HG03565 (cell line): ENCODE measurements around the gene NIN.

Experiments used
- ATAC-seq: cut with Tn5 transposase; IDR thresholded peaks from one replicate; pipeline ENCODE4 v1.9.1; 2021; ENCODE audit warnings: mild to moderate bottlenecking, moderate library complexity; ENCODE audit not compliant: unreplicated experiment

NIN gene

DNA sequence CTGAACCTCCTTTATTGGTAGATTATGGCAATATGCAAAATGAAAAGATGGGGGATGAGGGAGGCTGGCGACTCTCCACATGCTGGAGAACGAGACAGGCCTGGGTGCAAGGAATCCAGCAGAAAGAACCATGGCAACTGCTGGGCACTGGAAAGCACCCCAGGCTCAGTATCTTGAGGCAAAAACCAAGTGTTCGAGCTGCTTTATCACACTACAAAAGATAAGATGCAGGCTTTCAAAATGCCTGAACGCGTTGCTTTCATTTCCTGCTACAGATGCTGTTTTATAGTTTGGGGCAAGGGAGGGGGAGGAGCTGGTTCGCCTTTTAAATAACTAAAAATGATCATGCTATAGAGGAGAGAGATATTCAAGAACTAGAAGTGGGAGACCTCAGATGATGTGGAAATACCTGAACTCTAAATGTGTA is 38.9 kb downstream of the NIN start:
- ATAC-seq, result no peak

DNA sequence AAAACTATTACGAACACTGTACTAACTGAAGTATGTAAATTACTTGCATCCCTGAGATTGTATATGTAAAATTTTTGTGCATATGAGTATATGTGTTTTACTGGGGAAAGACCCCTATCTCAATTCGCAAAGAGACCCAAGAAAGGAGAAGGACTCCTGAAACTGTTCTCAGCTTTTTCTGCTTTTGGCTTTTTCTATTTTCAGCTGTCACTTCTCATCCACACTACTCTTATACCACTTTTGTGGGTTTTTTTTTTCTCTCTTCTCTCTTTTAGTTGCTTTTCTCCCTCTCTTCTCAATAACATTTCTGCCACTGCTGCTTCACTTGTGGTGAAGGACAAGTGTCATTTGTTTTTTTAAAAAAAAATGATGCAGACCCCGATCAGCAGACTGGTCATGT is 39.8 kb downstream of the NIN start:
- ATAC-seq, result peak; percentile 23

DNA sequence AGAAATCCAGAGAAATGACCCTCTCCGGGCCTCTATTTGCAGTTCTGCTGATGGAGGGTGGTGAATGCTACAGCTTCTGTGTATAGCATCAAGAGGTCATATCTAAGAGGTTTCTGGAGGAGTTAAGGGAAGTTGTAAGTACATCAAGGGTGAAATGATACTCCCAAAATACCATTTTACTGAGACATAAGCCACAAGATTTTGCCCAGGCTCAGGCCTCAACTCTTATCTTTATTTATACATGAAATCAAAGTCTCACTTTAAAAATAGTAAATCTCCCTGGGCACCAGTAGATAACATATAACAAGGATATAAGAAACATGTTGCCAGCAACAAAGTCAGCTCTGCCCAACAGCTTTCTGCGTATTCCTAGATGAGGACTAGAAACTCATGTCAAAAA is 40.4 kb downstream of the NIN start:
- no peak for ATAC-seq

GRCh38 chr14:50786751-50787464 is 44.1 kb downstream of the NIN start:
- no peak for ATAC-seq

- ATAC-seq, result no peak
Observed at GRCh38 chr14:50785457-50786063, 45.4 kb downstream of the NIN start.

GRCh38 chr14:50784683-50785456 is 46.1 kb downstream of the NIN start:
- ATAC-seq, result no peak

GRCh38 chr14:50783563-50783962 is 47.4 kb downstream of the NIN start:
- ATAC-seq, result no peak

- no peak for ATAC-seq
Observed at GRCh38 chr14:50780393-50780792, 50.6 kb downstream of the NIN start.

DNA sequence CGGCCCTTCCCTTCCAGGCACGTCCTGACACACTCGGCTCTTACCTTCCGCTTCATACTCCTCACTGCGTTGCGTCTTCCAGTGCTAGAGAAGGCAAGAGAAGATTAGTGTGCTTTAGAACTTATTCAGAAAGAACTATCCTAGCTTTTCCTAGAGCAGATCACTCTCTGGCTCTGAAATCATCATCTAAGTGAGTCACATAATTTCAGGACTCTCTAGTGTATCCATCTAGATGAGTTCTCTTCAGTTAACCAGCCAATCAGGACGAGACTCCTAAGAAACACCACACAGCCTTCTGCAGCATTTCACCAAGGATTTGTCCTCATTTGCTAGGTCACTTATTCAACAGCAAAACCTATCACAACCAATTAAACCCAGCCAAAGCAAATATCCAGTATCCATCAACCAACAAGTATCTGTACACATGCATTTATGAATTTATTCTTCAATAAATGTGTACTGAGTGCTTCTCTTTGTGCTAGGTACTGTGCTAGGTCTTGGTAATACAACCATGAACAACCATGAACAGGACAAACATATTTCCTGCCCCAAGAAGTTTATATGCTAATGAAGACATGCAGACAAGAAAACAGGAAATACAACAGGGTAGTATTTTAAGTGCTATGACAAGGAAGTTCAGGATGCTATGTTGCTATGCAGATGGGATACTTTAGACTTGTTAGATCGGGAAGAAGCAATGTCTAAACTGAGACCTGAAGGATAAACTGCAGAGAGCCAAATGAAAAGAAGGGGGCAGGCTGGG is 52.1 kb downstream of the NIN start:
- ATAC-seq, result no peak

DNA sequence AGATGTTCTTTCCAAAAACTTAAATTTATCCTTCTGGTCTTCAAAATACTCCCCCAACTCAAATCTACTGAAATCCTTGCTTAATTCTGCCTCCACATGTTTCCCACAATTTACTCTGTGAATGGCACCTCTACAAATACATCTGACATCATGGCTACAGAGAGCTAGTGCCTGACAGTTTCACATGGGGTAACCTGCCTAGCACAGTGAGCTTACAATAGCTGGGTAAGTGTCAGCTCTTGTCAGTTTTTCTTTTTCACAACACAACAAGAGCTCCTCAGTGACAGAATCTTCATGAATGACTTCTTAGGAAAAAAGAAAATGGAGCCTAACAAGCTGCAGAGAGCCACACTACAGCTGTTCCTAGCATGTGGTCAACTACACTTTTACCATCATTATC is 54.4 kb downstream of the NIN start:
- ATAC-seq, result no peak

GRCh38 chr14:50775357-50775756 is 55.6 kb downstream of the NIN start:
- no peak for ATAC-seq

- ATAC-seq, result no peak
Observed at GRCh38 chr14:50774542-50775267, 56.3 kb downstream of the NIN start.

- ATAC-seq, result no peak
Observed at GRCh38 chr14:50773632-50774541, 57.1 kb downstream of the NIN start.

- no peak for ATAC-seq
Observed at GRCh38 chr14:50772412-50772811, 58.5 kb downstream of the NIN start.

- no peak for ATAC-seq
Observed at GRCh38 chr14:50770586-50770985, 60.4 kb downstream of the NIN start.

GRCh38 chr14:50769863-50770500 is 61.0 kb downstream of the NIN start:
- no peak for ATAC-seq

DNA sequence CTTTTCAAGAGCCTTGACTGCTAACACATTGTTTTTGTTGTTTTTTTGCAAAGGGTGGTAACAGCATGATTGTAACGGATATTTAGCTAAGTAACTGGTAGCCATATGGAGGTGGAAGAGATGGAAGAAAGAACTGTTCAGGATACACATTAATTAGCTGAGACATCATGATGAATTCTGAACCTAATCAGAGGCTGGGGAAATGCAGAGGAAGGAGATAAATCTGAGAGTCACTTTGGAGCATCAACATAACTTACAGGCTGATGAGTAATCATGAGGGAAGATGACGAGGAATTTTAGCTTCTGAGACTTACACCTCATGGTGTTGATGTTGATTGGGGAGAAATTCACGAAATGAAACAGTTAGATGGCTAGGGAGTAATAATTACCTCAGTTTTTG is 62.3 kb downstream of the NIN start:
- no peak for ATAC-seq

DNA sequence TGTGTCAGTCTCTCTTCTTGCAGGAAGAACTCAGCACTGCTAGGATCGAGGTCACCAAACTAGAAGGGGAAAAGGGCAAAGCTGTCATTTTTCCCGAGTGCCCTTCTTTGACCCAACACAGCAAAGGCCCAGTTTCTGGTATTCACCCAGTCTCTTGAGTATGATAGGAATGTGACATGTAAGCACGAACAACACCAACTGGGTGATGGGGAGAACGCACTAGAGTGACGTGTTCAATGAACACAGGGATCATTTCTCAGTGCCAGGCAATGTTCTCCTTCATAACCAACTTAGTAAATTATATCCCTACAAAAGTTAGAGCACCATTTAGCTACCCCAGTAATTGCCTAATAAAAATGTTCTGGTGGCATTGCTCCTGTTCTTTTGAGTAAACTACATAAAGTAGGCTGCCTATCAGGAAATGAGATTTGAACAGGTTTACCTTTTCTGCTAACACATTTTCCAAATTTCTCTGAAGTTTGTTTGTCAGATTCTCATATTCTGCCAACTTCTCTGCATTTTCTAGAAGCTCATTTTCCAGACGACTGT is 64.5 kb downstream of the NIN start:
- ATAC-seq, result no peak
